HG02870 (cell line): ENCODE measurements around the gene HAX1.
"Not testable (repeated sequence)": the region's sequence is repeated elsewhere in the genome, so short reads cannot be mapped to it uniquely, and the experiment has no call there.

Source experiments
- ATAC-seq: cut with Tn5 transposase; IDR thresholded peaks from one replicate; pipeline ENCODE4 v1.9.1; 2021; ENCODE audit warnings: mild to moderate bottlenecking, moderate library complexity; ENCODE audit not compliant: unreplicated experiment

HAX1 gene

DNA sequence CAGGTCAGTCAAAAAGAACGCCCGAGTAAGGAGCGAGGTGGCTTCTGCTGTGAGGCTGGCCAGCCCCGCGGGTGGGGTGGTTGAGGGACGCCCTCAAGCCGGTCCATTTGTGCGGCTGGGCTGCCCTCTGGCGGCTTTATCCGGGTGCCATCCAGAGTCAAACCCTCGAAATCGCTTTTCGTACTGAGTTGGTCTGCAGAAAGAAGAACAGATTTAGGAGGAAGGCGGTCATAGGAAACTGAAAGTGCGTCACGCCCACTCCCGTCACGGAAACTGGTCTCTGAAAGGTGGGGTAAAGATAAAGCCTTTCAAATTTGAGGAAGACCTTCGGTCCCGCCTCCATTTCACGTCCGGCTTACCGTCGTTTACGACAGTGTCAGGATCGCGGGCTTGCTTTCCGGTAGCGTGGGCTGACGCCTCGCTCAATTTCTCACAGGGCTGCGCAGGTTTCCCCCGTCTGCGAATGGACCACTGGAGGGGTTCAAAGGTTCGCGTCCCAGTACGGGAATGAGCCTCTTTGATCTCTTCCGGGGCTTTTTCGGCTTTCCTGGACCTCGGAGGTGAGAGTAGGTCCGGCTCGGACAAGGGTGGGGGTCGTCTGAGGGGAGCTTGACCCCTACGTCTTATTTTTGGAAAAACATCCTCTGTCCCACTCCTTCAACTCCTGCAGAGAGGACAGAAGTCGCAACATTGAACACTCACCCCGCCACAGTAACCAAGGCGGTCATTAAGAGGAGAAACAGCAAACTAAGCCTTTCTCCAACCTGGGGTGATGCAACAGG, at the start of gene HAX1:
Gene HAX1, plus strand, starts transcription at position 413 of the 782 bp plus-strand sequence. Its CDS starts 95 bp downstream, at position 508.
- peak; percentile 86 for ATAC-seq

DNA sequence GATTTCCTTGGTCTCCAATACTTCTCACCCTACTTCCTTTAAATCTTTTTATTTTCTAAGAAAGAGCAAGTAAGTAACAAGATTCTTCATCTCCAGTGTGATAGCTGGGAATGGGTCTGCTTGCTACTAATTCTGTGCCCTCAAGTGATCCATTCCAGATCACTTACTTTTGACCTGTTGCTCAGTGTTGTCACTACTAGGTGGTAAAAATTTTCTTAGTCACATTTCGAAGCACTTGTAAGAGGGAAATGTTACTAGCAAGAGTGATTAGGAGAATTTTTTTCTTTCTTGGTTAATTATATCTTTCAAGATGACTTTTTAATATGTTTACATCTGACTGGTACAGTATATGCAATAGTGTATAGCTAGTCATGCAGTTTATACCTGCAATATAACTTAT, 49.5 kb upstream of the HAX1 start:
- no peak for ATAC-seq

DNA sequence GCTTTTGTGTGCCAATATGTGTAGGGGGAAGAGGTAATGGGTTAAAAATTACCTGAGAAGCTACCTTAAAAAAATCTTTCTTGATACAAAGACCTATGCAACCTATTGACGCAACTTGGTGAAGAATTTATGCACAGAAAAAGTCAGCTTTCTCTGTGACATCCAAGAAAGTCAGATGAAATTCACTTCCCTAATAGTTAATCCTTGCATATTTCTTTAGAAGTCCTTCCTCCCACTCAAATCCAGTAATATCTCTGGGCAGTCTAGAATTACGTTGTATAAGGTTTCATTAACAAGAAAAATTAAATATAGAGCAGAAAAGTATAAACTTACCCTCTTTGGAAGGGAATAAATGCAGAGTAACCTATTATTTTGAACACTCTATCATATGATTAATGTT, 48.8 kb upstream of the HAX1 start:
- ATAC-seq, result no peak

DNA sequence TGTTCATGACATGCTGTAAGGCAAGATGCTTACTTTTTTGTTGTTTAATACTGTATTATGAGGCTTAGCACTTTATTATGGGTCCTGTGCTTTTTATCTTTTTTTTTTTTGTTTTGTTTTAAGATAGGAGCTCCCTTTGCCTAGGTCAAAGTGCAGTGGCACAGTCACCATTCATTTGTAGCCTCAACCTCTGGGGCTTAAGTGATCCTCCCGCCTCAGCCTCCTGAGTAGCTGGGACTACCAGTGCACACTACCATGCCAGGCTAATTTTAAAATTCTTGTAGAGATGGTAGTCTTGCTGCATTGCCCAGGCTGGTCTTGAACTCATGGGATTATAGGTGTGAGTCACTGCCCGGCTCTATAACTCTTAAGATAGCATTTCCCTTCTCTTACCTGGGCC, 47.1 kb upstream of the HAX1 start:
- ATAC-seq, result no peak

DNA sequence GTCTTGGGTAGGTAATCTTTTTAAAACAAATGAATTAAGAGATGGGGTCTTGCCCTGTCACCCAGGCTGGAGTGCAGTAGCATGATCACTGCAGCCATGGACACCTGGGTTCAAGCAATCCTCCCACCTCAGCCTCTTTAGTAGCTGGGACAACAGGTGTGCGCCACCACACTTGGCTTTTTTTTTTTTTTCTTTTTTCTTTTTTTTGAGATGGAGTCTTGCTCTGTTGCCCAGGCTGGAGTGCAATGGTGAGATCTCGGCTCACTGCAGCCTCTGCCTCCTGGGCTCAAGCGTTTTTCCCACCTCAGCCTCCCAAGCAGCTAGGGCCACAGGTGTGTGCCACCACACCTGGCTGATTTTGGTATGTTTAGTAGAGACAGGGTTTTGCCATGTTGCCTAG, 41.3 kb upstream of the HAX1 start:
- not testable (repeated sequence) for ATAC-seq

DNA sequence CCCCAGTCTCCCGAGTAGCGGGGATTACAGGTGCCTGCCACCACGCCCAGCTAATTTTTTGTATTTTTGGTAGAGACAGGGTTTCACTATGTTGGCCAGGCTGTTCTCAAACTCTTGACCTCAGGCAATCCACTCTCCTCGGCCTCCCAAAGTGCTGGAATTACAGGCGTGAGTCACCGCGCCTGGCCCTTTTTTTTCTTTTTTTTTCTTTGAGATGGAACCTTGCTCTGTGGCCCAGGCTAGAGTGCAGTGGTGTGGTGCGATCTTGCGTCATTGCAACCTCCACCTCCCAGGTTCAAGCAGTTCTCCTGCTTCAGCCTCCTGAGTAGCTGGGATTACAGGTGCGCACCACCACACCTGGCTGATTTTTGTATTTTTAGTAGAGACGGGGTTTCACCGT, 39.3 kb upstream of the HAX1 start:
- ATAC-seq, result not testable (repeated sequence)

DNA sequence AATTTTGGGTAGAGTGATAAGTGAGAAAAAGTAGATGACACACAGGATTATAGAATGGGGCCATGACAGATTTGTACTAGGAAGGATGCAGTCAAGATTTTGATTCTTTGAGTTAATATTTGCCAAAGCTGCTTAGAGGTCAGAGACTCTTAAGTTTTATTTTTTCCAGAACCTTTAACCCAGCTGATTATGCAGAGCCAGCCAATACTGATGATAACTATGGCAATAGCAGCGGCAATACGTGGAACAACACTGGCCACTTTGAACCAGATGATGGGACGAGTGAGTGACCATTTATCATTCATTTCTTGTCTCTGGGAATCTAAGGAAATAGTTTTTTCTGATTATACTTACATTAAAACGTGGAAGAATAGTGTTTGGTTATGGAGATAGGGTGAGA, 35.6 kb upstream of the HAX1 start:
- ATAC-seq, result no peak

DNA sequence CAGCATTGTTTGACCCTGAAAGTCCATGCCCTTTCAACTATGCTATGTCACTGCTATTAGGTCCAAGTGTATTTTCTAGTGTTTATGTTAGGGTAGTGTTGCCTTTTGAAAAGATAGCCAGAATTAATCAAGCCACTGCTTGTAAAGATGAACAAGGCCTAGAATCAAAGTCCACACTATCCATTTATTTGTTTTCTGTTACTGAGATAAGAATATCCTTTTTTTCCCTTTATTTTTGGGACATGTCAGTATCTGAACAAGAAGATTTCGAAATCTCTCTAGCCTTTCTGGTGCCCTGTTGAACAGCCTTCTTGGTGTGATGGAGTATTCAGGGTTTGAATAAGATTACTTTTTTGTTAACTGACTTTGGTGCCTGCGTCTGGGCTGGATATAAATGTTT, 35.0 kb upstream of the HAX1 start:
- no peak for ATAC-seq

DNA sequence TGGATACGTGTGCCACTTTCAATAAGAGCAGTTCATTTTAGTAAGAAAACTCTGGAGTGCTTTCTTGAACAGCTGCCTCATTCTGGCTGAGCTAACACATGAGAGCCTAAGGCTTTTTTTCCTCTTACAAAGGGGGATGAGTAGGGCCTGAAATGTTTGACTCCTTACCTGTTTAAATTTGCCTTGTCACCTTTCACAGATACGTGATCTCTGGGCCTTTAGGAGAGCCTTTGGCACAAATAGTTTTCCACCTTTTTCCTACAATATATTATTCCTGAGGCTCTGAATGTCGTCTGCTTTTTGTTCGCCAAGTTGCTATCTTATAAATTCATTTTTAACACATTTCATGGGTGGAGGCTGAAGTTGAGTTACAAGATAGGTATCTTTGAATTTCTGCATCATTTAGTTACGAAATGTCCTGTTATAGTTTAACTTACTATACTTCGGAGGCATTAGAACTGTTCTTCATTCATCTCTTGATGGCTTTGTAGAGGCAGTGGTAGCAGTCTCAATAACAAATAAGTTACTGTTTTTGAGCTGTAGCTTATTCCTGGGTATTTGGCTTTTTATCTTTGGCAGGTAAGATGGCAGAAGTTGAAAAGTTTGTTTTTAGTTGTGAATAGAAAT, 34.4 kb upstream of the HAX1 start:
- no peak for ATAC-seq

DNA sequence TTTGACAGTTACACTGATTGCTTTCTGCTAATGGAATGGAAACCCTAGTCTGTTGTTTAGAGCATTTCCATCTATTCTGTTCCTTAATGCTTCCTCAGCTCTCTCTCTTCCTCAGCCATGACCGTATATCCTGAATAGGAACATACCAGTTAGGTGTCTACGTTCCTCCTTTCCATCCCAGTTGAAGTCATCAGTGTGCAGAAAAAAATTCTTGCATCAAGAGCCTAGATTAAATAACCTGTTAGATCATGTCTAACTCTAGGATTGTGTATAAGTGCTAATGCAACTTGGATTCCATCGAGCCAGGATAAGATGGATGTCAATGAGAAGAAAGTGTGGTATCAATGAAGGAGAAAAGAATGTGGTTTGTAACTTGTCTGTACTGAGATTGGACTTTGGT, 32.9 kb upstream of the HAX1 start:
- no peak for ATAC-seq

DNA sequence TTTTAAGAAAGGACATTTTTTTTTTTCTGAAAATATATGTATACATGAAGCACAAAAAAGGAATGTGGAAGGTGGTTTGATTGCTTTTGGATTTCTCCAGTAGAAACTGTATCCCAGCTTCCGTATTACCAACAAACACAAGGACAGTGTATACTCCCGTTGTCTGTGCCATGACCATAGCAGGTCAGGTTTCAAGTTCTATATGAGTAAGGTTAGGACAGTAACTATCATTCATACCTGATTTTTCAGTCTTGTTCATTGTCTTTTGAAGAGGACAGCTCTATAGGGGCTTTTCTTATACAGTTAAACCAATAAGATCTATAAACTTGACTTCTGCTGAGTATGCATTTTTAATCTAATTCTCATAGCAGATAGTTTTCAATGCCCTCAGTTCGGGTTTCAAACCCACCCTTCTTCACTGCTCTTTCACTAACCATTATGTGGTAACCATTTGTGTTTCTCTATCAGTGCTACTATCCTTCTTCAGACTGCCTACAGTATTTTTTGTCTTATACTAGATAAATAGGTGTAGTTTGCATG, 32.1 kb upstream of the HAX1 start:
- no peak for ATAC-seq

DNA sequence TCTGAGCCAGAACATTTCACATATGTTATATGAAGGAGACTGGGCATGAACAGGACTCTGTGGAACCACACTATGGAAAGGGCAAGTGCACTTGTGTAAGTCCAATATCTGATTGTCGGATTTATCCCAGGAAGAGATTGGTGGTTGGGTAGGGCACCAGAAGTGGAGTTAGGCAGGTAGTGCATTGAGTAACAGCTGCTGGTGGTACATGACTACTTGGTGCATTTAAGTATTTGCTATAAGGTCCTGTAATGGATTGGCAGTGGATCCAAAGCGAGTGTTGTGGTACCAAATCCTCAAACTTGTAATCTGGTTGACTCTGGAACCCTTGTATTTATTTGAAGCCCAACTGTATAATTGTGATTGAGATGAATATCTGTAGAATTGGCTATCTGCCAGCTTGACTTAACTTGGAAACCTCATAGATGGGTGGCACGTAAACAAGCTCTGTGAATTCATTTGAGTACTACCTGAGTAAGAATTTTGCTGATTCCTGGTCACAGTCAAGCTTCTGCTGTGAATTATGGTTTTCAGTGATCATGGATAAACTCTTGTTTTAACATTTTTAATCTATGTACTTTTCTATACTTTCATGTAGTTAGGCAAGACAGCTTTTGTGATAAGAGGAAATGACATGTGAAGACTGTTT, 30.6 kb upstream of the HAX1 start:
- no peak for ATAC-seq

DNA sequence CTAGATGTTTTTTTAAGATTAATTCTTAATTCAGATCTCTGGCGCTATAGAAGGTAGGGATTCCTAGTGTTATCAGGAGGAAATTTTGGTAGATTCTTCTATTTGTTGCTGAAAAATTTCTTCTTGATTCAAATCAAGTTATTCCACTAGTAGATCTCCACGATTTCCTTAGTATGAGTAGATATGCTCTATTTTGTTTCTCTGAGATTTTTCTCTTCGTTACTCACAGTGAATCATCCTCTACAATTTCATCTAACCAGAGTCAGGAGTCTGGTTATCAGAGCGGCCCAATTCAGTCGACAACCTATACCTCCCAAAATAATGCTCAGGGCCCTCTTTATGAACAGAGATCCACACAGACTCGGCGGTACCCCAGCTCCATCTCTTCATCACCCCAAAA, 18.8 kb upstream of the HAX1 start:
- ATAC-seq, result no peak

DNA sequence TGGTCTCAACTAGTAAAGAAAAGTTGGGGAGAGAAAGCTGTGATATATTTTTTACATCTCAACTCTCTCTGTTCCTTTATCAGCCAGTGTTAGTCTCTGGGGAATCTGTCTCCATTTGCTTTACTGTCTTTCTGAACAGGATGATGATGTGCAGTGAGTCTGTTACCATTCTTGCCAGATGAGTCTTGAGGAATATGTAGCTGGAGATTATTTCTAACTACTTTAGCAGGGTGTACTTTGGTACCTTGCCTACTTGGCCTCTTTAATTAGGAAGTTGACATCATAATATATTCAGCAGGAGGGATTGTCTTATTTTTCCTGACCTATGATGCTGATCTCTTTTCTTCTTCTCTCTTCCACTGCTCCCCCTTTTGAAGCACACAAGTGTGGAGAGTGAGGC, 15.7 kb upstream of the HAX1 start:
- ATAC-seq, result no peak

DNA sequence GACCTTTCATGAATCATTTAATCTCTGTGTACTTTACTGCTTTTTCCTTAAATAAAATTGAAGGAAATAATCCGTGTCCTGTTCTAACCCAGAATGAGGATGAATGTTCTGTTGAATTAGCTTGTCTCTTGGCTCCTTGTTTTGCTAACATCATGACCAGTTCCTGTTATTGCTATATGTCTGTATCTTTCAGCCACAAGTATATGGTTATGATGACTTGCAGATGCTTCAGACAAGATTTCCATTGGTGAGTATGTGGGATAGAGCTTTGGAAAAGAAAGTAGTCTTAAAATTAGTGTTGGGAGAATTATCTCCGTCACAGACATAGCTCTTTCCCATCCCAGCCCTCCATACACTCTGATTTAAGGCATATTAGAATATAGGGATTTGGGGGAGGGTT, 13.6 kb upstream of the HAX1 start:
- ATAC-seq, result no peak

DNA sequence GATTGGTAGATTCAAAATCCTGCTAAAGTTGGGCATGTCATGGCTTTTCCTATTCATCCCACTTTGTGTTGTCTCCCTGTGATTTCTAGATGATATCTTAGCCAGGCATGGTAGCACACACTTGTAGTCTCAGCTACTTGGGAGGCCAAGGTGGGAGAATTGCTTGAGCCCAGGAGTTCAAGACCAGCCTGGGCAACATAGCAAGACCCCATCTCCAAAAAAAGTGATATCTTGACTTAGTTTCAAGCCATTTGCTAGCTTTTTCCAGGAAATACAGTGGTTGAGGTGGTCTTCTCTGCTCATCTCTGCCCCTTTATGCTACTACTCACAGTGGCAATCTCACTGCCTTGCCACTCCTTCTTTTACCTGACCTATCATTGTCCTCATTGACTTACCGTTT, 12.3 kb upstream of the HAX1 start:
- no peak for ATAC-seq

DNA sequence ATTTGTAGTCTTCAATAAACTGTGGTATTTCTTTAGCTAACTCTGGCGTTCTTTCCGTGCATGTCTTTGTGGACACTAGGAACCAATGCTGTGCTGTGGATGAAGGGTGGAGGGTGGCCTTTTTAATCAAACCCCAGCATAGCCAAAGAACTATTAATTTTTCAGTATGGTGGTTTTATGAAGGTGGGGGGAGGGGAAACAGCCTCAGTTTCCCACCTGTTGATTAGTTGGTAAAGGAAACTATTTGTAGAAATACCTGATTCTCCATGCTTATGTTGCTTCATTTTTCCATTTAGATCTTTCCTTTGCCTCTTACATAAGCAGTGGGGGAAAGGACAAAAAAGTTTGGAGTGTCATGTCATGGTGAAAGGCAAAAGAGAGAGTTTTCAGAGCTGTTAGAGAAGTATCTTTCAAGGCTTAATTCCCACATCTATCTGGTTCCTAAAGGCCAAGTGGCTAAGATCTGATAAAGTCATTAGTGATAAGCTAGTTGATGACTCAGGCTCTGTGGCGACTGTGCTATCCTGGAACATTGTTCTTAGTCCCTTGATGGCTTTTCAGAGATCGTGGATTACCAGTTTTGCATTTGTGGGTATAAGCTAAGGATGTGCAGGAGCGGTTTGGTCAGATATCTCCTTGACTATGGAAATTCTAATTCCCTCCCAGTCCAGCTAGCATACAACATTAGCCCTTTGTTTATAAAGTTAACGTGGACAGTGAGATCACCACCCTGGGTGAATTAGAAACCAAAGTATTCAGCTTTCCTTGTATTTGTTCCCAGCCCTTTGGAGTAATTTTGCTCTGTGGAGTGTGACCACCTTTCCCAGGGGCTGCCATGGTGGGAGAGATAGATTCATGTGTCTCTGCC, 8.7 kb upstream of the HAX1 start:
- ATAC-seq, result no peak

DNA sequence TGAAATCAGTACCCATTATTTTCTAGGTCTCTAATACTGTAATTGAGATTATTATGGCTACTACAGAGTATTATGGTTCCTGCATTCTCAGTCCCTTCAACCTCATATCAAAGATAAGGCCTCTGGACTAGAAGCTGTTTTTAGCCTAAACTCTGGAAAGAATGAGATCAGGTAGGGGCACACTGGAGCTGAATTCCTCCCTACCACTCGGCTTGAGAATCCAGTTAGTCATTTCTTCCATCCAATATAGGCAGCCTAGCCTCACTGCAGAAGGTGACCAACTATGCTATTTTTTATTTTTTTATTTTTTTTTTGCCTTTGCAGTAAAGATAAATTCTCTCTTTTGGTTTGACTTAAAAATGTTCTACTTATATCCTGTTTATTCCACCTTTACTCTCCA, 8.0 kb upstream of the HAX1 start:
- no peak for ATAC-seq

DNA sequence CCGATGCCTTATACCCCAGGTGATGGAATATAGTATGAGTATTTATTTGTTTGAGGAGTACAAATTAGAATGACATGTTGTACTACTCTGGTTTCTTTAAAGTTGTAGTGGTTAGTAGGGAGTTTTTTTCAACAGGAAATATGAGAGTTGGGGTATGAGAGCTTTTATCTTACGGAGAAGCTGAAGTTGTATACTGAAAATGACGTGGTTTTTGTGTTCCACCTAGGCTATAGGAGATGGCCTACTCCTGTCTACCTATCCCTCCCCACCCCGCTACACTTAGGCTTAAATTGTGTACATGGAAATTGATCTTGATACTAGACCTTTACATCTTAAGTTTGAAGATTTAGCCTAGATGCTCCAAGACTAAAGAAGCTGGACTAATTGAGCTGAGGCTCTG, 6.8 kb upstream of the HAX1 start:
- no peak for ATAC-seq

DNA sequence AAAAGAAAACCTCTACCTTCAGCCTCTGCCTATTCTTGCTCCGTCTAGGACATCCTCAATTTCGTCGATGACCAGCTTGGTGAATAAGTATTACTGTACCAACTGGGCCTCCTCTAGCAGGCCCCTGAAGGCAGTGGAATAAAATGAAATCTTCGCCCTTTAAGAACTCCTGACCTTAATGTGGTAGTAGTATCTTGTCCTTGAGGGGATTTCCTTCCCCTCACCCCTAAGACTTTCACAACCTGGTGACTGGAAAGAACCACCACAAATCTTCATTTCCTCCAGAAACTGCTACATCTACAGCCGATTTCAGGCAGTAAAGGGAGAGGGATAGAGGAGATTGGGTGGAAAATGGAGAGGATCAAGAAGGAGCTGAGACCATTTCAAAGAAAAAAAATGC, 1.6 kb upstream of the HAX1 start:
- ATAC-seq, result no peak

DNA sequence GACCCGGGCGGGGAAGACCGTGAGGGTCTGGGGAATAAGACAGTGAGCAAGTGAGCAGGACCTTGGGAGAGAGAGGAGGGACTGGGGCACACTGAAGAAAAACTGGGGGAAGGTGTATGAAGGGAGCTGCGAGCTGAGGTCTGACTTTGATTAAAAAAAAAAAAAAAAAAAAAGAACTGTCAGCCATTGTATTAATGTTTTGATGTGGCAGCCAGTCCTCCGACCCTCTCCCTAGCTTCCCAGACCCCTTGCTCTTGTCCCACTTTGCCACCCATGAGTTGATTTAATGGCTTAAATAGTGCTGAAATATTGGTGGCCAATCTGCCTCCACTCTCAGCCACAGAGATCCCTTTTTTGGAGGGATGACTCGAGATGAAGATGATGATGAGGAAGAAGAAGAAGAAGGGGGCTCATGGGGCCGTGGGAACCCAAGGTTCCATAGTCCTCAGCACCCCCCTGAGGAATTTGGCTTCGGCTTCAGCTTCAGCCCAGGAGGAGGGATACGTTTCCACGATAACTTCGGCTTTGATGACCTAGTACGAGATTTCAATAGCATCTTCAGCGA, 652 bp downstream of the HAX1 start:
- ATAC-seq, result no peak
